ENCODE data around the gene CRYBA4.
A peak's percentile ranks its signal among the peaks of the same experiment; 100 is the strongest.

The CRYBA4 gene

GRCh38 chr22:26675687-26676268 lies 54.0 kb downstream of the CRYBA4 start:
- no peak for TF ChIP-seq CTCF (conservative IDR thresholded peaks at IDR 0.05; ENCODE audit: low read depth, low read length)
- H3K4me3 ChIP-seq (ENCODE audit: low read length), result no peak overlapping the region
- DNase-seq (ENCODE audit: low read depth), result no peak

- DNase-seq (ENCODE audit: low read depth), result no peak
- no peak for TF ChIP-seq CTCF (conservative IDR thresholded peaks at IDR 0.05; ENCODE audit: low read depth, low read length)
- no peak overlapping the region for H3K4me3 ChIP-seq (ENCODE audit: low read length)
Measured at GRCh38 chr22:26677217-26677616, 55.5 kb downstream of the CRYBA4 start.

DNA sequence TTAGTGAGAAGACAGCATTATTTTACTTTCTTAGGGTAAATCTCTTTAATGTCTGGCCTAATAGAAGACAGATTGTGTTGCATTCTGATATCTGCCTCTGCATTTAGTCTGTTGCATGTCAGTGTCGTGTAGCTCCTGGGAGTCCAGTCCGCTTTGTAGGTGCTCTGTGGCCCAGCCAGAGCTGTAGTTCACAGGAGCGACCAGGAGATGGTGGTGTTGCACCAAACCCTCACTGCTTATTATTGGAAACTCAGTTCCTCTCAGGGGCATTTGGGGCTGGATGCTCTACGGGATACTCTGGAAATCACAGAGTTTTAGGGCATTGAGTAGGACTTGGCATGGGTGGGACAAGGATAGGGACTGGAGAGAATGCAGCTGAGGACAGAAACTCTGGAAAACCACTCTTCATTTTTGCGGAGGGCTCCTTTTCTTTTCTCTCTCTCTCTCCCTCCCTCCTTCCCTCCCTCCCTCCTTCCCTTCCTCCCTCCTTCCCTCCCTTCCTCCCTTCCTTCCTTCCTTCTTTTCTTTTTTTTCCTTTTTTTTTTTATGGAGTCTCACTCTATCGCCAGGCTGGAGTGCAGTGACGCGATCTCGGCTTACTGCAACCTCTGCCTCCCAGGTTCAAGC lies 57.4 kb downstream of the CRYBA4 start:
- peak; percentile 98 for TF ChIP-seq CTCF (conservative IDR thresholded peaks at IDR 0.05; ENCODE audit: low read depth, low read length)
- H3K4me3 ChIP-seq (ENCODE audit: low read length), result no peak overlapping the region
- DNase-seq (ENCODE audit: low read depth), result no peak

Measured in retinal pigment epithelial cell (primary cell).